GM23248 (cell line): ENCODE results near the gene AMPD3.

Source experiments
- EZH2 ChIP-seq: fragments of 200-600 bp; sonication (generic); IDR thresholded peaks from 2 replicates; pipeline ENCODE4 v1.6.1; 2018; ENCODE audit warnings: antibody characterized with exemption, mild to moderate bottlenecking; ENCODE audit not compliant: insufficient read depth, poor library complexity, severe bottlenecking
- EZH2phosphoT487 ChIP-seq: fragments of 200-600 bp; sonication (generic); IDR thresholded peaks from 2 replicates; pipeline ENCODE4 v1.6.1; 2018; ENCODE audit warnings: antibody characterized with exemption, moderate library complexity, mild to moderate bottlenecking, low read depth; ENCODE audit not compliant: insufficient read depth

GRCh38 chr11:10538924-10539323 is 83.9 kb downstream of the AMPD3 start:
- TF ChIP-seq EZH2 (no peak), EZH2phosphoT487 (no peak)
